ENCODE measurements around the gene BCL2L1. TPM values are rescaled to one million over a fixed set of nuclear protein-coding genes. Genes with fewer than 3 reads are reported as not detected.

Gene BCL2L1
- total RNA-seq, 1 experiment from 2014 or later: 226 TPM

DNA sequence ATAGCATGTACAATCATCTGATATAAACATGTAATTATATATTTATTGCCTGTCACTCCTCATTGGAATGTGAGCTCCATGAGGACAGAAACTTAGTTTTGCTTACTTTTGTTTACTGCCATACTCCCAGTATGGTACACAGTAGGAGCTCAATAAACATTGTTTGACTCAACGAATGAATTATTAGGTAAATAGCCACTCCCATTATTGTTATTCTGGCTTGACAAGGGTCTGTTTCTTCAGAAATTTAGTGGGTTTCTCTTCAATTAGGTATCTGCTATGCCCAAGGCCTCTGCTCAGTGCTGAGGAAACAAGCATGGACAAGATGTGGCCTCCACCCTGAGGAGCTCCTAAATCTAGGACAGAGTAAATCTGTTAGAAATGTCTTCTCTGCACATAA lies 6.3 kb downstream of the BCL2L1 start:
- Histone ChIP-seq H3K4me1 (ENCODE audit: control insufficient read depth in 1 of 2, insufficient read depth in 2 of 2, low read length in 2 of 2) (peaks cover 93 to 99% of the 10 kb centered on the region in 2 experiments), H3K9ac (ENCODE audit: low read length) (peak overlapping the region; percentile 49), H3K4me2 (ENCODE audit: low read length) (peak overlapping the region; percentile 80), H3K36me3 (ENCODE audit: control insufficient read depth in 1 of 2, insufficient read depth in 2 of 2, low read length in 2 of 2) (peaks cover 5 to 69% of the 10 kb centered on the region in 2 experiments), H3K4me3 (replicated peaks in 1 of 2; ENCODE audit: low read depth in 1 of 2, low read length in 2 of 2) (no peak overlapping the region), H4K20me1 (ENCODE audit: insufficient read depth) (no peaks in the 10 kb centered on the region), H3K27ac (ENCODE audit: low read depth, low read length) (peak overlapping the region; percentile 98), H3K79me2 (ENCODE audit: insufficient read depth, low read length) (peaks cover 100% of the 10 kb centered on the region), H3K27me3 (ENCODE audit: insufficient read depth, low read length) (no peaks in the 10 kb centered on the region), H2AFZ (ENCODE audit: low read depth, low read length, poor library complexity, severe bottlenecking) (no peak overlapping the region), H3K9me3 (ENCODE audit: control insufficient read depth in 1 of 2, insufficient read depth in 1 of 2, low read depth in 1 of 2, low read length in 2 of 2) (no peaks in the 10 kb centered on the region), H3K9me2 (ENCODE audit: insufficient read depth) (no peaks in the 10 kb centered on the region)
- intact Hi-C loops (cut with micrococcal nuclease): no loop called here
- TF ChIP-seq CEBPB (IDR thresholded peaks at IDR 0.05; ENCODE audit: low read depth): no peak
- TF ChIP-seq, protein P1, sequence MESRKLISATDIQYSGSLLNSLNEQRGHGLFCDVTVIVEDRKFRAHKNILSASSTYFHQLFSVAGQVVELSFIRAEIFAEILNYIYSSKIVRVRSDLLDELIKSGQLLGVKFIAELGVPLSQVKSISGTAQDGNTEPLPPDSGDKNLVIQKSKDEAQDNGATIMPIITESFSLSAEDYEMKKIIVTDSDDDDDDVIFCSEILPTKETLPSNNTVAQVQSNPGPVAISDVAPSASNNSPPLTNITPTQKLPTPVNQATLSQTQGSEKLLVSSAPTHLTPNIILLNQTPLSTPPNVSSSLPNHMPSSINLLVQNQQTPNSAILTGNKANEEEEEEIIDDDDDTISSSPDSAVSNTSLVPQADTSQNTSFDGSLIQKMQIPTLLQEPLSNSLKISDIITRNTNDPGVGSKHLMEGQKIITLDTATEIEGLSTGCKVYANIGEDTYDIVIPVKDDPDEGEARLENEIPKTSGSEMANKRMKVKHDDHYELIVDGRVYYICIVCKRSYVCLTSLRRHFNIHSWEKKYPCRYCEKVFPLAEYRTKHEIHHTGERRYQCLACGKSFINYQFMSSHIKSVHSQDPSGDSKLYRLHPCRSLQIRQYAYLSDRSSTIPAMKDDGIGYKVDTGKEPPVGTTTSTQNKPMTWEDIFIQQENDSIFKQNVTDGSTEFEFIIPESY (IDR thresholded peaks at IDR 0.05; ENCODE audit: extremely low read depth, insufficient replicate concordance, low read length): no peak
- no peak for TF ChIP-seq MAX (IDR thresholded peaks at IDR 0.05)
- 0 out of 2 replicates have a peak, but pooled peaks have one; percentile 2 for TF ChIP-seq POLR2AphosphoS5 (IDR thresholded peaks at IDR 0.05; ENCODE audit: low read depth, low read length)
- no peak for TF ChIP-seq SIN3A (IDR thresholded peaks at IDR 0.05; ENCODE audit: low read depth)
- no peak for DNase-seq (ENCODE audit: low read depth, low spot score)
- POLR2A ChIA-PET: interaction anchor here (0.9 to 4.5 kb wide), 6 partner anchors 12 to 143 kb away, joined by 3 to 40 read pairs (median 4); partner anchors contain the start of gene ID1
- BruUV-seq (replicated peaks): no TSS peak
- no peak for ATAC-seq
- RAD21 ChIA-PET (ENCODE audit: low non-redundant PET in 1 of 2, low total read pairs in 2 of 2, uncharacterized antibody in 2 of 2, unreplicated experiment in 2 of 2): no interaction called here
- CTCF ChIA-PET: interaction anchor here (1.2 to 2.6 kb wide), 2 partner anchors 55 to 82 kb away, joined by 5 to 8 read pairs; no protein-coding TSS in a partner anchor

DNA sequence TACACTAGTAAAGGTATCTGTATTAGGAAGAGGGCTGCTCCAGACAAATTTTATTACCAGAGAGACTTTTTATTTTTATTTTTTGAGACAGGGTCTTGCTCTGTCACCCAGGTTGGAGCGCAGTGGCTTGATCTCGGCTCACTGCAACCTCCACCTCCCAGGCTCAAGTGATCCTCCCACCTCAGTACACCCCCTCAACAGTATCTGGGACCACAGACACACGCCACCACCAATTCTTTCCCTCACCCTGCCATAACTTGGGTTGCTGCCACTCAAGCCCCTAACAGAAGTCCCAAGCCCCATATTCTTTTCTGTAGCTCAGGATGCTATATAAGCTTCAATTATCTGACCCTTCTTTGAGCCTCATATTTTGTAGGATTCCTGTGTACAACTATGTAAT lies 6.9 kb downstream of the BCL2L1 start:
- TF ChIP-seq MAX (IDR thresholded peaks at IDR 0.05): no peak
- BruUV-seq (replicated peaks): no TSS peak
- CTCF ChIA-PET: interaction anchor here (2.6 kb wide), 1 partner anchor 54 kb away, joined by 8 read pairs; no protein-coding TSS in a partner anchor
- Histone ChIP-seq H3K79me2 (ENCODE audit: insufficient read depth, low read length) (peaks cover 100% of the 10 kb centered on the region), H2AFZ (ENCODE audit: low read depth, low read length, poor library complexity, severe bottlenecking) (no peak overlapping the region), H4K20me1 (ENCODE audit: insufficient read depth) (no peaks in the 10 kb centered on the region), H3K4me2 (ENCODE audit: low read length) (peak overlapping the region; percentile 80; the same call in 1 of the 2 replicates), H3K4me1 (ENCODE audit: control insufficient read depth in 1 of 2, insufficient read depth in 2 of 2, low read length in 2 of 2) (peaks cover 93 to 99% of the 10 kb centered on the region in 2 experiments), H3K36me3 (ENCODE audit: control insufficient read depth in 1 of 2, insufficient read depth in 2 of 2, low read length in 2 of 2) (peaks cover 5 to 69% of the 10 kb centered on the region in 2 experiments), H3K9ac (ENCODE audit: low read length) (peak overlapping the region; percentile 49), H3K9me2 (ENCODE audit: insufficient read depth) (no peaks in the 10 kb centered on the region), H3K27me3 (ENCODE audit: insufficient read depth, low read length) (no peaks in the 10 kb centered on the region), H3K4me3 (replicated peaks in 1 of 2; ENCODE audit: low read depth in 1 of 2, low read length in 2 of 2) (no peak overlapping the region), H3K27ac (ENCODE audit: low read depth, low read length) (peak overlapping the region; percentile 98), H3K9me3 (ENCODE audit: control insufficient read depth in 1 of 2, insufficient read depth in 1 of 2, low read depth in 1 of 2, low read length in 2 of 2) (no peaks in the 10 kb centered on the region)
- intact Hi-C loops (cut with micrococcal nuclease): no loop called here
- no peak for ATAC-seq
- RAD21 ChIA-PET (ENCODE audit: low non-redundant PET in 1 of 2, low total read pairs in 2 of 2, uncharacterized antibody in 2 of 2, unreplicated experiment in 2 of 2): no interaction called here
- POLR2A ChIA-PET: interaction anchor here (0.9 to 4.5 kb wide), 6 partner anchors 11 to 142 kb away, joined by 3 to 40 read pairs (median 4); partner anchors contain the start of gene ID1
- DNase-seq (ENCODE audit: low read depth, low spot score): no peak

Measured in HCT116 (cell line).